ENCODE results near the gene RBM17. TPM values are rescaled to one million over a fixed set of nuclear protein-coding genes. Genes with fewer than 3 reads are reported as not detected.

Gene RBM17
- total and polyA plus RNA-seq, 2 of the 4 experiments (the other 2 are of a cell fraction): 24.6 to 56.7 TPM

DNA sequence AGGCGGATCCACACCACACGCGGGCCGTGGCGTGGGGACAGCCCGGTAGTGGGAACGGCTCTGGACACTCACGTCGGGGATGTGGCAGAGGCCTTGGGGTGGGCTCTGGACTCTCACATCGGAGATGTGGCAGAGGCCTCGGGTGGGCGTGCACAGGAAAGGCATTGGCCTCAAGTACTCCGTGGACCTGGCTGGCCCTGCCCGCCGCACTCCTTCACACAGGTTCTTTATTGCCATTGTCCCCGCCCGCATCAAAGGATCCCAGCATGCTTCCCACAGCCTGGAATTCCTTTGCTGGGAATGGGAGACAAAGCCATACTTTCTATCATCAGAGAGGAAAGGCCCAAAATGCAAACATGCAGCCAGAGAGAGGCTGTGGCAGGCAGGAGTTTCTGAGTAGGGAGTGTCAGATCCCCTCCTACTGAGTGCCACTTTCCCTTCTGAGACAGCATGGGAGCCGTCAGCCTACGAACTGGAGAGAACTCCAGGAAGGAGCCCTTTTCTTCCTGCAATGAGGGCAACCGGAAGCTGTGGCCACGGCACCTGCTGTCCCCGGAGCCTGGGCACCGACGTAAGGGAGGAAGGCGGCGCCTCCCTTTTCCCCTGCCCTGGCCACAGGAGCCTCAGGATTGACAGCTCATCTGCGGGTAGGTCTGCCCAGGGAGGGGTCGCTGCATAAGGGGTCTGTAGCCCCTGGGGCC is 51.5 kb downstream of the RBM17 start:
- H4K20me1 ChIP-seq (ENCODE audit: insufficient read depth, low read length): 0 out of 2 replicates have a peak, but pooled peaks cover 3% of the 10 kb centered on the region
- H3K4me2 ChIP-seq (ENCODE audit: low read depth, low read length): no peak overlapping the region
- H4K5ac ChIP-seq (ENCODE audit: low read depth, low read length): no peak overlapping the region
- H2AK5ac ChIP-seq (ENCODE audit: low read depth, low read length): peak overlapping the region; percentile 87
- H3K9ac ChIP-seq (ENCODE audit: low read depth, low read length): no peak overlapping the region
- H2BK120ac ChIP-seq (ENCODE audit: low read depth, low read length): peak overlapping the region; percentile 85
- H3K56ac ChIP-seq (ENCODE audit: extremely low read depth, insufficient read depth, low read length): no peak overlapping the region
- peak overlapping the region; percentile 19 for H2AFZ ChIP-seq (replicated peaks; ENCODE audit: low read length, poor library complexity)
- ChIA-PET POLR2A (ENCODE audit: unreplicated experiment) (no interaction called here), CTCF (no interaction called here)
- H3K9me1 ChIP-seq (ENCODE audit: insufficient read depth, low read length): peaks cover 17% of the 10 kb centered on the region
- H3K36me3 ChIP-seq (ENCODE audit: control insufficient read depth, insufficient read depth, low read length): no peaks in the 10 kb centered on the region
- peaks cover 23% of the 10 kb centered on the region for H3K4me1 ChIP-seq (ENCODE audit: control insufficient read depth, insufficient read depth, low read length)
- BruUV-seq (replicated peaks): no TSS peak
- peak overlapping the region; percentile 58 for H2AK9ac ChIP-seq (replicated peaks; ENCODE audit: low read depth, low read length, poor library complexity)
- no peak overlapping the region for H3K4me3 ChIP-seq (ENCODE audit: insufficient read depth, low read depth, low read length)
- 97% methylated on average over 10 of the region's 28 CpGs; no CpG with 5 or more reads in 1 of the 2 experiments for WGBS, 2 experiments (ENCODE audit: extremely low coverage in 2 of 2, insufficient read length in 1 of 2)
- no peak overlapping the region for H3K27ac ChIP-seq (ENCODE audit: insufficient read depth, low read length)
- in situ Hi-C loops (cut with MboI; ENCODE audit: low sequenced_read_pairs): loop anchor here (25.0 kb wide), 1 partner anchor 622 kb away; no protein-coding TSS in a partner anchor
- H2BK15ac ChIP-seq (ENCODE audit: low read depth, low read length): peak overlapping the region; percentile 64; the same call in 2 of the 3 replicates
- no peaks in the 10 kb centered on the region for H3K27me3 ChIP-seq (ENCODE audit: control insufficient read depth, insufficient read depth, low read length)
- peak overlapping the region; percentile 71 for H4K91ac ChIP-seq (ENCODE audit: insufficient read depth, low read depth, low read length)
- TF ChIP-seq MXI1 (IDR thresholded peaks at IDR 0.05; ENCODE audit: borderline replicate concordance, low read depth, low read length) (no peak), MAZ (IDR thresholded peaks at IDR 0.05; ENCODE audit: borderline replicate concordance, low read depth, low read length) (no peak), FOS (IDR thresholded peaks at IDR 0.05; ENCODE audit: low read depth, low read length) (no peak), CHD1 (IDR thresholded peaks at IDR 0.05; ENCODE audit: low read depth, low read length) (no peak)
- TF ChIP-seq, protein P1, sequence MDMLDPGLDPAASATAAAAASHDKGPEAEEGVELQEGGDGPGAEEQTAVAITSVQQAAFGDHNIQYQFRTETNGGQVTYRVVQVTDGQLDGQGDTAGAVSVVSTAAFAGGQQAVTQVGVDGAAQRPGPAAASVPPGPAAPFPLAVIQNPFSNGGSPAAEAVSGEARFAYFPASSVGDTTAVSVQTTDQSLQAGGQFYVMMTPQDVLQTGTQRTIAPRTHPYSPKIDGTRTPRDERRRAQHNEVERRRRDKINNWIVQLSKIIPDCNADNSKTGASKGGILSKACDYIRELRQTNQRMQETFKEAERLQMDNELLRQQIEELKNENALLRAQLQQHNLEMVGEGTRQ (IDR thresholded peaks at IDR 0.05; ENCODE audit: low read depth, low read length): no peak
- H3K9me3 ChIP-seq (ENCODE audit: control insufficient read depth, insufficient read depth, low read length): no peaks in the 10 kb centered on the region
- H3K14ac ChIP-seq (replicated peaks; ENCODE audit: low read depth, low read length): 0 out of 2 replicates have a peak overlapping the region, but pooled peaks have one; percentile 4
- no peak overlapping the region for H2BK5ac ChIP-seq (ENCODE audit: low read depth, low read length, poor library complexity, severe bottlenecking)
- intact Hi-C loops (cut with micrococcal nuclease): no loop called here
- H3K4ac ChIP-seq (ENCODE audit: low read depth, low read length): peak overlapping the region; percentile 71
- ATAC-seq (ENCODE audit: low read depth) (no peak), DNase-seq (no peak)
- H3K18ac ChIP-seq (ENCODE audit: low read depth, low read length): no peak overlapping the region
- H2BK20ac ChIP-seq (ENCODE audit: low read depth, low read length): peak overlapping the region; percentile 81; the same call in 1 of the 2 replicates
- no peak overlapping the region; the same call in 1 of the 2 replicates for H3K23ac ChIP-seq (ENCODE audit: low read depth, low read length)
- dilution Hi-C loops (cut with HindIII; ENCODE audit: low sequenced_read_pairs, unreplicated experiment): no loop called here
- H3K79me1 ChIP-seq (ENCODE audit: low read depth in 1 of 2, low read length in 2 of 2): peaks cover 0 to 24% of the 10 kb centered on the region in 2 experiments; a peak in 3 of 4 replicates
- no peak overlapping the region for H4K8ac ChIP-seq (ENCODE audit: low read depth in 2 of 2, low read length in 2 of 2)

Data from IMR-90 (cell line).